SKM-1 (cell line): ENCODE measurements around the gene DUT.

Source experiments
- DNase-seq: peaks from one replicate; lab custom pipeline; 2025; ENCODE audit not compliant: unreplicated experiment; lab: John Stamatoyannopoulos, UW

Gene DUT

DNA sequence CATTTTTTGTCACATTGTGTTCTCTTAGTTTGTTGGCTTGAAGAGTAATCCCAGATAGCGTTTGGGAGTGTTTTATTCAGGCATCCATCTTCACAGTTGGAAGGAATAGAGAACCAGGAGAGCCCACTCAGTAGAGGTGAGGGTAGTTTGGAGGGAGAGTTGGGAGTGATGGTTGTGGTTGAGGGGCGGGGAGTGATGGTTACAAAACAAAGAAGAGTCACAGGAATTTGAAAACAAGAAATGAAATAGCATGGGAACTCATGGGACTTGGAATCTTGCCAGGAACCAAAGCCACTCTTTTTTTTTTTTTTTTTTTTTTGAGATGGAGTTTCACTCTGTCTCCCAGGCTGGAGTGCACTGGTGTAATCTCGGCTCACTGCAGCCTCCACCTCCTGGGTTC is 36.3 kb downstream of the DUT start:
- no peak for DNase-seq

DNA sequence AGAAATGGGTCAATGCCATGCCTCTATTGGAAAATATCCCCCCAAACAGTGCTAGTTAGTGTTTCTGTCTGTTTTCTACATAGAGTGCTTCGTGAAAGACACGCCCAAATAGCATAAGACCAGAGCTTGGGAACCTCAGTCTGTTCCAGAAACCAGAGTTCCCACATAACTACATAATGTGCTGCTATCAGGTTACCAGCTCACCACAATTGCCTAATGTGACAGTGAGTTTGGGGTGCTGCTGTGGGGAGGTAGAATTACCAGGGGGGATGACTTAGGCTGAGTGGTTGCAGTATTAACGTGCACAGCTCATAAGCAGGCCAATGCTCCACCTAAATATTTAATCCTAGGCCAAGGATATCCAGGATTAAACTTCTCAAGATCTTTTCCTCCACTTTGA is 39.2 kb downstream of the DUT start:
- DNase-seq = no peak

- no peak for DNase-seq
Observed at GRCh38 chr15:48371550-48371949, 40.3 kb downstream of the DUT start.

- no peak for DNase-seq
Observed at GRCh38 chr15:48371961-48372360, 40.7 kb downstream of the DUT start.

- no peak for DNase-seq
Observed at GRCh38 chr15:48373821-48374451, 42.7 kb downstream of the DUT start.

GRCh38 chr15:48374472-48374871 is 43.2 kb downstream of the DUT start:
- no peak for DNase-seq

GRCh38 chr15:48375767-48376166 is 44.5 kb downstream of the DUT start:
- DNase-seq = no peak

GRCh38 chr15:48380198-48380597 is 49.0 kb downstream of the DUT start:
- DNase-seq = no peak

GRCh38 chr15:48381861-48382260 is 50.6 kb downstream of the DUT start:
- DNase-seq = no peak

GRCh38 chr15:48383031-48383430 is 51.8 kb downstream of the DUT start:
- DNase-seq = no peak

- no peak for DNase-seq
Observed at GRCh38 chr15:48384616-48385015, 53.4 kb downstream of the DUT start.

DNA sequence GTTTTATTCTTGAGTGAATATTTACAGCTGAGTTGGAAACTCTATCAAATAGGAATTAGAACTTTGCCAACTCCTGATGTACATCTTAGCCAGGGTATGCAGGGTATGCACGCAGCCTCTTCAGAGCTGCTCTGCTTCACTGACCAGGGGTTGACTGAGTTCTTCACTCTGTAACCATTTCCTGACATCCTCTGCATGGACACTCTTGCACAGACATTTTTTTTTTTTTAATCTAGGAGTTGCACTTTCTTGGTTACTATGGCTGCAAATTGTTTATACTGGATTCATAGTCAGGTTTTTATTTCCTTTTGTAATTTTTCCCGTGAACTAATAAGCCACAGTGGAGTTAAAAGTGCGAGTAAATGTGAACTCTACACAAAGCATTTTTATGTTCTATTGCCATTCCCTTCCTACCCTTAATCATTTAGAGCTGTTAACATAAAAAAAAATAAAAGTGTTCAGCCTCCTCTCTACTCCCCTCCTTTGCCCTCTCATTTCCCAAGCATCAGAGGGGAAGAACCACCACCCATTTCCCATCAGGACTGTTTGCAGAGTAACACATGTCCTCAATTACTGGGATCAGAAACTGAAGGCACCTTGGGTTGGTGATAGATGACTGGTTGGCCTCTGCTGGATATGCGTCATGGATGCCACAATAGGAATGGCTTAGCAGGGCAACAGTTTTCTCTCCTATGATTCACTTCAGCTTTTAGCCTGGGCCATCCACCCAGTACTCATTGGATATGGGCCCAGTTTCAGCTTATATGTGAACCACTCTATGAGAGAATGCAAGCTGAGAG is 54.0 kb downstream of the DUT start:
- DNase-seq = no peak

- no peak for DNase-seq
Observed at GRCh38 chr15:48388016-48388851, 57.0 kb downstream of the DUT start.

- DNase-seq = no peak
Observed at GRCh38 chr15:48388910-48389309, 57.7 kb downstream of the DUT start.

GRCh38 chr15:48389691-48390143 is 58.5 kb downstream of the DUT start:
- no peak for DNase-seq

DNA sequence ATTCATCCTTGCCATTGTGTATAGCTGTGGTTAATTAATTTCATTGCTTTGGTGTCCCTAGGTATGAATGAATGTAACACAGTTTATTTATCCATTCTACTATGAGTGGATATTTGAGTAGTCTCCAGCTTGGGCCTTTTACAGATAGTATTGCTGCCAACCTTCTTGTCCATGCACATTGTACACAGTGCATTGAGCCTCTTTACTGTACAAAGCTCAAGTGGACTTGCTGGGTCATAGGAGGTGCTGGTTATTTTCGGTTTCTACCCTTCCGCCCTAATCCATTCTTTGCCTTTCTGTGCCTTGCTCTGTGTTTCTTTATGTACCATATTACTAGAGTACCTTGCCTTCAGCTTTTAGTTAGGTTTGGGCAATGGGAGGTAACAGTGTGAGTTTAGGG is 60.7 kb downstream of the DUT start:
- no peak for DNase-seq

GRCh38 chr15:48392356-48392755 is 61.1 kb downstream of the DUT start:
- DNase-seq = no peak
